MM.1S (cell line): ENCODE measurements around the gene MRRF.

Experiments used
- EZH2 ChIP-seq: fragments of 300-600 bp; sonication (generic); optimal IDR thresholded peaks from 2 replicates; pipeline ENCODE3; 2017; ENCODE audit warnings: low read depth, mild to moderate bottlenecking, antibody characterized with exemption, low read length, mixed read lengths
- EZH2phosphoT487 ChIP-seq: fragments of 300-600 bp; sonication (generic); IDR thresholded peaks from 2 replicates; pipeline ENCODE4 v1.6.1; 2018; ENCODE audit warnings: antibody characterized with exemption, low read length
- TF ChIP-seq, protein P1 (sequence below): fragments of 300-600 bp; sonication (generic); IDR thresholded peaks from 2 replicates; pipeline ENCODE4 v1.5.1; 2016; ENCODE audit warnings: antibody characterized with exemption, low read length, mixed read lengths

DNA sequence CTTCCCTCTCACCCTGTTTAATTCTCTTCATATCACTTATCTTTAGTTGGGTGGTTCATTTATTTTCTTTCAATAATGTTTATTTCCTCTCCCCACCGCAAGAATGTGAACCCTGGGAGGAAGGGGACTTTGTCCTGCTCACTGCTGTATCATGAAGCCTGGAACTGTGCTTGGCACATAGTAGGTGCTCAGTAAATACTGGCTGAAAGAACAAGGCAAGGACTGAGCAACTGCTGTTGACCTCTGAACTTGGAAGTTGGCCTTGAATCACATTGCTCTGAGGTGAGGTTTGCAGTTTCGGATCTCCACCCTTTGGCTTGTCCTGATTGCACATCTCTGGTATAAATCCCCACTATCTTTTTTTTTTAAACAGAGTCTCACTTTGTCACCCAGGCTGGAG lies 84.1 kb downstream of the MRRF start:
- TF ChIP-seq, protein P1, sequence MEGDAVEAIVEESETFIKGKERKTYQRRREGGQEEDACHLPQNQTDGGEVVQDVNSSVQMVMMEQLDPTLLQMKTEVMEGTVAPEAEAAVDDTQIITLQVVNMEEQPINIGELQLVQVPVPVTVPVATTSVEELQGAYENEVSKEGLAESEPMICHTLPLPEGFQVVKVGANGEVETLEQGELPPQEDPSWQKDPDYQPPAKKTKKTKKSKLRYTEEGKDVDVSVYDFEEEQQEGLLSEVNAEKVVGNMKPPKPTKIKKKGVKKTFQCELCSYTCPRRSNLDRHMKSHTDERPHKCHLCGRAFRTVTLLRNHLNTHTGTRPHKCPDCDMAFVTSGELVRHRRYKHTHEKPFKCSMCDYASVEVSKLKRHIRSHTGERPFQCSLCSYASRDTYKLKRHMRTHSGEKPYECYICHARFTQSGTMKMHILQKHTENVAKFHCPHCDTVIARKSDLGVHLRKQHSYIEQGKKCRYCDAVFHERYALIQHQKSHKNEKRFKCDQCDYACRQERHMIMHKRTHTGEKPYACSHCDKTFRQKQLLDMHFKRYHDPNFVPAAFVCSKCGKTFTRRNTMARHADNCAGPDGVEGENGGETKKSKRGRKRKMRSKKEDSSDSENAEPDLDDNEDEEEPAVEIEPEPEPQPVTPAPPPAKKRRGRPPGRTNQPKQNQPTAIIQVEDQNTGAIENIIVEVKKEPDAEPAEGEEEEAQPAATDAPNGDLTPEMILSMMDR = no peak
- no peak for TF ChIP-seq EZH2phosphoT487
- no peak for TF ChIP-seq EZH2
